Endothelial cell of umbilical vein (primary cell): Measurements from ENCODE around the gene ZBTB12.

ENCODE experiments used
- CTCF ChIP-seq, 2 donors: IDR thresholded peaks; 1 replicate in 1 of 2; 2 replicates in 1 of 2; pipeline ENCODE4 v1.5.1; 2011; ENCODE audit warnings: low read length in 2 of 2, mild to moderate bottlenecking in 2 of 2, moderate library complexity in 2 of 2, control low read depth in 1 of 2, inconsistent platforms in 1 of 2, low read depth in 1 of 2; ENCODE audit not compliant: insufficient read depth in 1 of 2; ENCODE audit errors: extremely low read depth in 1 of 2
- FOS ChIP-seq: IDR thresholded peaks from 2 replicates; pipeline ENCODE4 v1.6.1; 2011; ENCODE audit warnings: mild to moderate bottlenecking, low read length, moderate library complexity, borderline replicate concordance; ENCODE audit not compliant: insufficient read depth
- MYC ChIP-seq: IDR thresholded peaks from one replicate; pipeline ENCODE4 v1.6.1; 2011; ENCODE audit warnings: mild to moderate bottlenecking, low read depth, low read length
- POLR2A ChIP-seq: IDR thresholded peaks from 2 replicates; pipeline ENCODE4 v1.6.1; 2012; ENCODE audit warnings: low read depth, mild to moderate bottlenecking, control low read depth, low read length
- POLR2AphosphoS5 ChIP-seq: IDR thresholded peaks from 2 replicates; pipeline ENCODE4 v1.6.1; 2012; ENCODE audit warnings: low read depth, mild to moderate bottlenecking, control low read depth, low read length, moderate library complexity; ENCODE audit not compliant: insufficient read depth

GRCh38 chr6:31864818-31865204 lies 37.1 kb downstream of the ZBTB12 start:
- TF ChIP-seq CTCF (IDR thresholded peaks at IDR 0.05; ENCODE audit: extremely low read depth in 1 of 2, insufficient read depth in 1 of 2, low read depth in 1 of 2, low read length in 2 of 2) (no peak), FOS (no peak), POLR2A (no peak), POLR2AphosphoS5 (no peak), MYC (no peak)
